SK-N-SH (cell line): ENCODE measurements around the gene PIP4P1. TPM values are rescaled to one million over a fixed set of nuclear protein-coding genes. Genes with fewer than 3 reads are reported as not detected.

Source experiments
- CTCF ChIA-PET: fragments of 300-600, 350-600 bp; formaldehyde crosslinking; extraction: SDS; loops from one replicate; lab custom pipeline; 2021; lab: Yijun Ruan, JAX
- POLR2A ChIA-PET: fragments of 350-600 bp; sonication (Branson Sonifier 250); formaldehyde crosslinking; extraction: SDS; loops from one replicate; lab custom pipeline; 2020; ENCODE audit warnings: antibody characterized with exemption, inconsistent platforms; lab: Yijun Ruan, JAX
- DNase-seq: peaks from one replicate; pipeline ENCODE4 v3.0.0; 2012
- H2AFZ ChIP-seq: fragments of 200-600 bp; sonication (generic); 2 replicates; pipeline ENCODE4 v1.8.1; 2016; ENCODE audit warnings: antibody characterized with exemption, mild to moderate bottlenecking, low read depth
- H3F3A ChIP-seq: fragments of 200-600 bp; sonication (generic); replicated peaks from 2 replicates; pipeline ENCODE3; 2016; ENCODE audit warnings: antibody characterized with exemption, mild to moderate bottlenecking; ENCODE audit not compliant: insufficient read depth
- H3K27ac ChIP-seq, 2 experiments: fragments of 200-500 bp in 1 of 2; fragments of 200-600 bp in 1 of 2; sonication (Bioruptor generic) in 1 of 2; sonication (generic), shearing (Covaris generic) in 1 of 2; 2 replicates each; pipeline versions ENCODE4 v1.5.1 to v1.6.1; 2014 to 2016; ENCODE audit warnings: low read depth in 2 of 2, inconsistent platforms in 1 of 2, low read length in 1 of 2, mild to moderate bottlenecking in 1 of 2, mixed read lengths in 1 of 2
- H3K27me3 ChIP-seq: fragments of 200-600 bp; sonication (generic), shearing (Covaris generic); 2 replicates; pipeline ENCODE4 v1.6.1; 2016; ENCODE audit warnings: mixed run types; ENCODE audit not compliant: insufficient read depth
- H3K36me3 ChIP-seq, 2 experiments: fragments of 200-500 bp in 1 of 2; fragments of 200-600 bp in 1 of 2; sonication (Bioruptor generic) in 1 of 2; sonication (generic) in 1 of 2; replicated peaks in 1 of 2; 2 replicates each; pipeline versions ENCODE3 to v1.5.1; 2014 to 2016; ENCODE audit warnings: low read length in 1 of 2, mild to moderate bottlenecking in 1 of 2; ENCODE audit not compliant: insufficient read depth in 2 of 2, control insufficient read depth in 1 of 2
- H3K4me1 ChIP-seq, 2 experiments: fragments of 200-500 bp in 1 of 2; fragments of 200-600 bp in 1 of 2; sonication (Bioruptor generic) in 1 of 2; sonication (generic), shearing (Covaris generic) in 1 of 2; 2 replicates each; pipeline versions ENCODE4 v1.5.1 to v1.6.1; 2014 to 2016; ENCODE audit warnings: low read depth in 1 of 2, low read length in 1 of 2, mixed run types in 1 of 2; ENCODE audit not compliant: insufficient read depth in 2 of 2, control insufficient read depth in 1 of 2
- H3K4me2 ChIP-seq: fragments of 200-600 bp; sonication (generic), shearing (Covaris generic); 2 replicates; pipeline ENCODE4 v1.6.1; 2017; ENCODE audit warnings: mixed run types
- H3K4me3 ChIP-seq, 2 experiments: fragments of 200-500 bp in 1 of 2; fragments of 200-600 bp in 1 of 2; sonication (Bioruptor generic) in 1 of 2; sonication (generic), shearing (Covaris generic) in 1 of 2; 2 replicates each; pipeline versions ENCODE4 v1.5.1 to v1.8.1; 2014 to 2016; ENCODE audit warnings: low read depth in 2 of 2, inconsistent platforms in 1 of 2, low read length in 1 of 2, mild to moderate bottlenecking in 1 of 2, mixed read lengths in 1 of 2, moderate library complexity in 1 of 2
- H3K79me2 ChIP-seq: fragments of 200-600 bp; sonication (generic); 2 replicates; pipeline ENCODE4 v1.8.1; 2017; ENCODE audit warnings: mild to moderate bottlenecking; ENCODE audit not compliant: insufficient read depth
- H3K9ac ChIP-seq: fragments of 200-600 bp; sonication (generic); 2 replicates; pipeline ENCODE4 v1.6.1; 2017; ENCODE audit warnings: mixed run types
- H3K9me2 ChIP-seq: fragments of 200-600 bp; sonication (generic); 2 replicates; pipeline ENCODE4 v1.6.1; 2017; ENCODE audit warnings: mixed run types
- H3K9me3 ChIP-seq: fragments of 200-600 bp; sonication (generic); 2 replicates; pipeline ENCODE4 v1.6.1; 2017; ENCODE audit warnings: mixed run types, mild to moderate bottlenecking, moderate library complexity
- H4K20me1 ChIP-seq: fragments of 200-600 bp; sonication (generic); 2 replicates; pipeline ENCODE4 v1.6.1; 2017; ENCODE audit warnings: mild to moderate bottlenecking, mixed run types; ENCODE audit not compliant: insufficient read depth
- FOSL2 ChIP-seq: IDR thresholded peaks from 2 replicates; pipeline ENCODE4 v1.4.0; 2012; ENCODE audit warnings: low read depth, mild to moderate bottlenecking, moderate library complexity, borderline replicate concordance
- FOXM1 ChIP-seq: IDR thresholded peaks from 2 replicates; pipeline ENCODE4 v1.4.0; 2012; ENCODE audit warnings: low read depth, mild to moderate bottlenecking
- GABPA ChIP-seq: IDR thresholded peaks from 2 replicates; pipeline ENCODE4 v1.4.0; 2012; ENCODE audit warnings: low read depth, mild to moderate bottlenecking
- GATA2 ChIP-seq: sonication (generic); formaldehyde crosslinking; IDR thresholded peaks from 2 replicates; pipeline ENCODE4 v1.5.0; 2020; ENCODE audit warnings: mild to moderate bottlenecking, missing genetic modification reagents
- MEF2A ChIP-seq: IDR thresholded peaks from 2 replicates; pipeline ENCODE4 v1.4.0; 2012; ENCODE audit warnings: low read depth, borderline replicate concordance
- RAD21 ChIP-seq: IDR thresholded peaks from 2 replicates; pipeline ENCODE4 v1.6.1; 2012; ENCODE audit warnings: mild to moderate bottlenecking, low read length
- RXRA ChIP-seq: IDR thresholded peaks from 2 replicates; pipeline ENCODE4 v1.4.0; 2012; ENCODE audit warnings: low read depth, mild to moderate bottlenecking, borderline replicate concordance
- WGBS: methylation state at CpG from one replicate; pipeline ENCODE4 v1.1.6; 2017; ENCODE audit warnings: low lambda C conversion rate; 5-methylcytosine and 5-hydroxymethylcytosine counted together
- polyA plus RNA-seq, 3 experiments: library from polyadenylated mRNA; depleted of rRNA; stranded (reverse); fragments of >200 nt; gene quantifications; 2 replicates each; pipeline ENCODE4 v1.2.3, GENCODE V29; 2012
- TF ChIP-seq, protein P1 (sequence below): fragments of 150-350 bp; IDR thresholded peaks from 2 replicates; pipeline ENCODE4 v1.6.1; 2016; ENCODE audit warnings: mild to moderate bottlenecking, low read depth, low read length
- TF ChIP-seq, protein P2 (sequence below): IDR thresholded peaks from 2 replicates; pipeline ENCODE4 v1.4.0; 2012; ENCODE audit warnings: low read depth, borderline replicate concordance
- TF ChIP-seq, protein P3 (sequence below): fragments of 200-600 bp; sonication (generic); IDR thresholded peaks from 2 replicates; pipeline ENCODE4 v1.6.1; 2017; ENCODE audit warnings: antibody characterized with exemption, mild to moderate bottlenecking, moderate library complexity
- TF ChIP-seq, protein P4 (sequence below): fragments of 150-350 bp; IDR thresholded peaks from 2 replicates; pipeline ENCODE4 v1.6.1; 2017; ENCODE audit warnings: antibody characterized with exemption, low read length, low read depth, borderline replicate concordance
- TF ChIP-seq, protein P5 (sequence below): IDR thresholded peaks from 2 replicates; pipeline ENCODE4; 2012

The PIP4P1 gene
- polyA plus RNA-seq, 1 of the 3 experiments (the other 2 are of a cell fraction), result 30.7 TPM

DNA sequence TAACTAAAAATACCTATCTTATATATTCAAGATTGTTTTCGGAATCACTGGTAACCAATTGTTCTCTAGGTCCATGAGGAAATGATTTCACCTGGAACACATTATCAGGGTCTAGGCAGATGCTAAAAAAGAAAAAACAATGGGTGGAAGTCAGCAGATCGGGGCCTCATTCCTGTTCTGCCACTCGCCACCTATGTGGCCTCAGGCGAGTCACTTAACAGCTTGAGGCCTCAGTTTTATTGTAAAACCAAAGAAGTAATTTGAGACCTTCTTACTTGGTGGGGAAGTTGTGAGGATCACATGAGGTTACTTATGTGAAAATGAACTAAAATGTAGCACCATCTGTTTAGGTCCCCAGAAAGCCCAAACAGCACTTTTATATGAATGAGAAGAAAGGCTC, 37.9 kb upstream of the PIP4P1 start:
- no peak overlapping the region for H3K4me2 ChIP-seq
- H3K4me1 ChIP-seq, result no peaks in the 10 kb centered on the region
- H4K20me1 ChIP-seq, result no peaks in the 10 kb centered on the region
- H3K27ac ChIP-seq, result no peak overlapping the region
- TF ChIP-seq, protein P1, sequence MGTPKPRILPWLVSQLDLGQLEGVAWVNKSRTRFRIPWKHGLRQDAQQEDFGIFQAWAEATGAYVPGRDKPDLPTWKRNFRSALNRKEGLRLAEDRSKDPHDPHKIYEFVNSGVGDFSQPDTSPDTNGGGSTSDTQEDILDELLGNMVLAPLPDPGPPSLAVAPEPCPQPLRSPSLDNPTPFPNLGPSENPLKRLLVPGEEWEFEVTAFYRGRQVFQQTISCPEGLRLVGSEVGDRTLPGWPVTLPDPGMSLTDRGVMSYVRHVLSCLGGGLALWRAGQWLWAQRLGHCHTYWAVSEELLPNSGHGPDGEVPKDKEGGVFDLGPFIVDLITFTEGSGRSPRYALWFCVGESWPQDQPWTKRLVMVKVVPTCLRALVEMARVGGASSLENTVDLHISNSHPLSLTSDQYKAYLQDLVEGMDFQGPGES, result no peak
- TF ChIP-seq, protein P2, sequence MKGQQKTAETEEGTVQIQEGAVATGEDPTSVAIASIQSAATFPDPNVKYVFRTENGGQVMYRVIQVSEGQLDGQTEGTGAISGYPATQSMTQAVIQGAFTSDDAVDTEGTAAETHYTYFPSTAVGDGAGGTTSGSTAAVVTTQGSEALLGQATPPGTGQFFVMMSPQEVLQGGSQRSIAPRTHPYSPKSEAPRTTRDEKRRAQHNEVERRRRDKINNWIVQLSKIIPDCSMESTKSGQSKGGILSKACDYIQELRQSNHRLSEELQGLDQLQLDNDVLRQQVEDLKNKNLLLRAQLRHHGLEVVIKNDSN, result no peak
- TF ChIP-seq FOSL2 (no peak), MEF2A (no peak), GATA2 (CRISPR knock-in tag) (no peak), FOXM1 (no peak), RXRA (no peak), GABPA (no peak), RAD21 (no peak)
- TF ChIP-seq, protein P3, sequence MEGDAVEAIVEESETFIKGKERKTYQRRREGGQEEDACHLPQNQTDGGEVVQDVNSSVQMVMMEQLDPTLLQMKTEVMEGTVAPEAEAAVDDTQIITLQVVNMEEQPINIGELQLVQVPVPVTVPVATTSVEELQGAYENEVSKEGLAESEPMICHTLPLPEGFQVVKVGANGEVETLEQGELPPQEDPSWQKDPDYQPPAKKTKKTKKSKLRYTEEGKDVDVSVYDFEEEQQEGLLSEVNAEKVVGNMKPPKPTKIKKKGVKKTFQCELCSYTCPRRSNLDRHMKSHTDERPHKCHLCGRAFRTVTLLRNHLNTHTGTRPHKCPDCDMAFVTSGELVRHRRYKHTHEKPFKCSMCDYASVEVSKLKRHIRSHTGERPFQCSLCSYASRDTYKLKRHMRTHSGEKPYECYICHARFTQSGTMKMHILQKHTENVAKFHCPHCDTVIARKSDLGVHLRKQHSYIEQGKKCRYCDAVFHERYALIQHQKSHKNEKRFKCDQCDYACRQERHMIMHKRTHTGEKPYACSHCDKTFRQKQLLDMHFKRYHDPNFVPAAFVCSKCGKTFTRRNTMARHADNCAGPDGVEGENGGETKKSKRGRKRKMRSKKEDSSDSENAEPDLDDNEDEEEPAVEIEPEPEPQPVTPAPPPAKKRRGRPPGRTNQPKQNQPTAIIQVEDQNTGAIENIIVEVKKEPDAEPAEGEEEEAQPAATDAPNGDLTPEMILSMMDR, result no peak
- TF ChIP-seq, protein P4, sequence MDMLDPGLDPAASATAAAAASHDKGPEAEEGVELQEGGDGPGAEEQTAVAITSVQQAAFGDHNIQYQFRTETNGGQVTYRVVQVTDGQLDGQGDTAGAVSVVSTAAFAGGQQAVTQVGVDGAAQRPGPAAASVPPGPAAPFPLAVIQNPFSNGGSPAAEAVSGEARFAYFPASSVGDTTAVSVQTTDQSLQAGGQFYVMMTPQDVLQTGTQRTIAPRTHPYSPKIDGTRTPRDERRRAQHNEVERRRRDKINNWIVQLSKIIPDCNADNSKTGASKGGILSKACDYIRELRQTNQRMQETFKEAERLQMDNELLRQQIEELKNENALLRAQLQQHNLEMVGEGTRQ, result no peak
- TF ChIP-seq, protein P5, sequence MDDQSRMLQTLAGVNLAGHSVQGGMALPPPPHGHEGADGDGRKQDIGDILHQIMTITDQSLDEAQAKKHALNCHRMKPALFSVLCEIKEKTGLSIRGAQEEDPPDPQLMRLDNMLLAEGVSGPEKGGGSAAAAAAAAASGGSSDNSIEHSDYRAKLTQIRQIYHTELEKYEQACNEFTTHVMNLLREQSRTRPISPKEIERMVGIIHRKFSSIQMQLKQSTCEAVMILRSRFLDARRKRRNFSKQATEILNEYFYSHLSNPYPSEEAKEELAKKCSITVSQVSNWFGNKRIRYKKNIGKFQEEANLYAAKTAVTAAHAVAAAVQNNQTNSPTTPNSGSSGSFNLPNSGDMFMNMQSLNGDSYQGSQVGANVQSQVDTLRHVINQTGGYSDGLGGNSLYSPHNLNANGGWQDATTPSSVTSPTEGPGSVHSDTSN, result no peak
- H3K9ac ChIP-seq, result no peak overlapping the region
- WGBS, result 42% methylated on average over 4 of the region's 4 CpGs
- no peaks in the 10 kb centered on the region for H3K36me3 ChIP-seq
- no peaks in the 10 kb centered on the region for H3K9me2 ChIP-seq
- ChIA-PET POLR2A (no interaction called here), CTCF (interaction anchor here (1.1 kb wide), 1 partner anchor 12 kb away, joined by 3 read pairs; no protein-coding TSS in a partner anchor)
- DNase-seq, result no peak
- no peaks in the 10 kb centered on the region for H3K79me2 ChIP-seq
- peaks cover 3% of the 10 kb centered on the region for H3F3A ChIP-seq
- H3K9me3 ChIP-seq, result no peaks in the 10 kb centered on the region
- H2AFZ ChIP-seq, result no peak overlapping the region
- H3K27me3 ChIP-seq, result peaks cover 17% of the 10 kb centered on the region; the same call in 1 of the 2 replicates
- H3K4me3 ChIP-seq, result no peak overlapping the region
